Gastrocnemius medialis (tissue), 4 donors: ENCODE measurements around the gene PRELID3B.

Experiments
- POLR2A ChIP-seq, 2 donors: fragments of 450-650 bp; IDR thresholded peaks; one replicate each; pipeline ENCODE4 v1.6.1; 2017; ENCODE audit warnings: antibody characterized with exemption in 2 of 2, mild to moderate bottlenecking in 2 of 2, moderate library complexity in 2 of 2
- TF ChIP-seq, protein P1 (sequence below), 5 experiments: fragments of 450-650 bp in 3 of 5; fragments of 200-600 bp in 2 of 5; sonication (generic) in 2 of 5; IDR thresholded peaks in 4 of 5; conservative IDR thresholded peaks in 1 of 5; 1 replicate in 4 of 5; 2 replicates in 1 of 5; pipeline ENCODE4 v1.5.1; 2016 to 2019; ENCODE audit warnings: antibody characterized with exemption in 5 of 5, mild to moderate bottlenecking in 3 of 5, moderate library complexity in 3 of 5

DNA sequence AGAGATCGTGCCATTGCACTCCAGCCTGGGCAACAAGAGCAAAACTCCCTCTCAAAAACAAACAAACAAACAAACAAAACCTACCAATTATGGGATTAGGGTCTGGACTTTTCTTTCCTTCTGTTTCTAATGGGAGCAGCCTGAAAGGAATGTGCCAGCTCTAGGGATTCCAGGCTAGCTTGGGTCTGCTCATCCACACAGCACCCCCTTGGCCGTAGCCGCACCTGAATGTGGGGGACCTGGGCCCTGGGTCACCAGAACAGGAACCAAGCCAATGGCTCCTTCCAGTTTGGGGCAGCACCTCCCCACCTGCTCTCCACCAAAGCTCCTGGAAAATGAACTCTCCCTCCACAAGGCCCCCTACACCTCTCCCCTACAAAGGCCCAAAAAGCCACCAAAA, 42.3 kb downstream of the PRELID3B start:
- no peak for TF ChIP-seq POLR2A (IDR thresholded peaks at IDR 0.05)
- TF ChIP-seq, protein P1, sequence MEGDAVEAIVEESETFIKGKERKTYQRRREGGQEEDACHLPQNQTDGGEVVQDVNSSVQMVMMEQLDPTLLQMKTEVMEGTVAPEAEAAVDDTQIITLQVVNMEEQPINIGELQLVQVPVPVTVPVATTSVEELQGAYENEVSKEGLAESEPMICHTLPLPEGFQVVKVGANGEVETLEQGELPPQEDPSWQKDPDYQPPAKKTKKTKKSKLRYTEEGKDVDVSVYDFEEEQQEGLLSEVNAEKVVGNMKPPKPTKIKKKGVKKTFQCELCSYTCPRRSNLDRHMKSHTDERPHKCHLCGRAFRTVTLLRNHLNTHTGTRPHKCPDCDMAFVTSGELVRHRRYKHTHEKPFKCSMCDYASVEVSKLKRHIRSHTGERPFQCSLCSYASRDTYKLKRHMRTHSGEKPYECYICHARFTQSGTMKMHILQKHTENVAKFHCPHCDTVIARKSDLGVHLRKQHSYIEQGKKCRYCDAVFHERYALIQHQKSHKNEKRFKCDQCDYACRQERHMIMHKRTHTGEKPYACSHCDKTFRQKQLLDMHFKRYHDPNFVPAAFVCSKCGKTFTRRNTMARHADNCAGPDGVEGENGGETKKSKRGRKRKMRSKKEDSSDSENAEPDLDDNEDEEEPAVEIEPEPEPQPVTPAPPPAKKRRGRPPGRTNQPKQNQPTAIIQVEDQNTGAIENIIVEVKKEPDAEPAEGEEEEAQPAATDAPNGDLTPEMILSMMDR (IDR thresholded peaks at IDR 0.05 in 4 of 5, conservative IDR thresholded peaks at IDR 0.05 in 1 of 5), result no peak
